Liver (tissue), 9 donors: ENCODE measurements around the gene MARK3. TPM values are rescaled to one million over a fixed set of nuclear protein-coding genes. Genes with fewer than 3 reads are reported as not detected.

Source experiments
- DNase-seq: peaks from one replicate; pipeline ENCODE4 v3.0.0-alpha.2; 2017; ENCODE audit warnings: low spot score
- H3K27ac ChIP-seq, 2 donors: one replicate each; pipeline ENCODE4 v1.7.0; 2013; ENCODE audit warnings: inconsistent platforms in 2 of 2, low read length in 2 of 2, control low read depth in 1 of 2, low read depth in 1 of 2, mild to moderate bottlenecking in 1 of 2
- H3K27me3 ChIP-seq, 4 donors: one replicate each; pipeline versions ENCODE4 v1.6.1 to v1.7.0; 2013; ENCODE audit warnings: low read length in 3 of 4, inconsistent platforms in 1 of 4, mild to moderate bottlenecking in 1 of 4, moderate library complexity in 1 of 4; ENCODE audit not compliant: control insufficient read depth in 4 of 4, insufficient read depth in 4 of 4
- H3K36me3 ChIP-seq, 4 donors: one replicate each; pipeline versions ENCODE4 v1.6.1 to v1.7.0; 2013; ENCODE audit warnings: low read length in 3 of 4, mild to moderate bottlenecking in 3 of 4, low read depth in 1 of 4, moderate library complexity in 1 of 4; ENCODE audit not compliant: control insufficient read depth in 4 of 4, insufficient read depth in 3 of 4
- H3K4me1 ChIP-seq, 4 donors: one replicate each; pipeline versions ENCODE4 v1.6.1 to v1.7.0; 2013; ENCODE audit warnings: low read length in 3 of 4, mild to moderate bottlenecking in 3 of 4, moderate library complexity in 1 of 4; ENCODE audit not compliant: control insufficient read depth in 4 of 4, insufficient read depth in 4 of 4
- H3K4me3 ChIP-seq, 3 donors: one replicate each; pipeline versions ENCODE4 v1.6.1 to v1.7.0; 2013; ENCODE audit warnings: low read length in 3 of 3, control low read depth in 1 of 3, low read depth in 1 of 3, mild to moderate bottlenecking in 1 of 3
- H3K9ac ChIP-seq, 2 donors: one replicate each; pipeline ENCODE4 v1.7.0; 2013; ENCODE audit warnings: low read length in 2 of 2, mild to moderate bottlenecking in 2 of 2, moderate library complexity in 2 of 2, control low read depth in 1 of 2, low read depth in 1 of 2
- H3K9me3 ChIP-seq, 4 donors: one replicate each; pipeline versions ENCODE4 v1.6.1 to v1.7.0; 2013; ENCODE audit warnings: low read length in 3 of 4; ENCODE audit not compliant: control insufficient read depth in 4 of 4
- EGR1 ChIP-seq, 2 donors: IDR thresholded peaks; 2 replicates each; pipeline ENCODE4 v1.6.1; 2016 to 2018; ENCODE audit warnings: antibody characterized with exemption in 2 of 2, low read depth in 2 of 2
- FOXA2 ChIP-seq: IDR thresholded peaks from 2 replicates; pipeline ENCODE4 v1.6.1; 2016; ENCODE audit warnings: antibody characterized with exemption
- GABPA ChIP-seq, 2 donors: IDR thresholded peaks in 1 of 2; conservative IDR thresholded peaks in 1 of 2; 2 replicates each; pipeline ENCODE4 v1.6.1; 2016; ENCODE audit warnings: antibody characterized with exemption in 2 of 2, mild to moderate bottlenecking in 1 of 2, moderate library complexity in 1 of 2
- HNF4A ChIP-seq, 2 donors: conservative IDR thresholded peaks; 2 replicates each; pipeline ENCODE4 v1.6.1; 2016; ENCODE audit warnings: antibody characterized with exemption in 2 of 2, mild to moderate bottlenecking in 2 of 2
- HNF4G ChIP-seq: IDR thresholded peaks from 2 replicates; pipeline ENCODE4 v1.6.1; 2016; ENCODE audit warnings: antibody characterized with exemption
- JUND ChIP-seq, 2 donors: IDR thresholded peaks; 2 replicates each; pipeline ENCODE4 v1.6.1; 2016; ENCODE audit warnings: antibody characterized with exemption in 2 of 2
- NR2F2 ChIP-seq: IDR thresholded peaks from 2 replicates; pipeline ENCODE4 v1.6.1; 2016; ENCODE audit warnings: antibody characterized with exemption
- RAD21 ChIP-seq, 2 donors: IDR thresholded peaks; 2 replicates each; pipeline ENCODE4 v1.6.1; 2016; ENCODE audit warnings: antibody characterized with exemption in 2 of 2, mild to moderate bottlenecking in 2 of 2
- RXRA ChIP-seq, 2 donors: IDR thresholded peaks; 2 replicates each; pipeline ENCODE4 v1.6.1; 2017 to 2018; ENCODE audit warnings: antibody characterized with exemption in 2 of 2, mild to moderate bottlenecking in 1 of 2
- SP1 ChIP-seq: IDR thresholded peaks from 2 replicates; pipeline ENCODE4 v1.6.1; 2018; ENCODE audit warnings: antibody characterized with exemption, mild to moderate bottlenecking
- WGBS: extraction: QIAGEN DNeasy Blood & Tissue Kit; methylation state at CpG from one replicate; pipeline ENCODE4 v1.1.7; 2013; 5-methylcytosine and 5-hydroxymethylcytosine counted together
- polyA plus RNA-seq, 2 donors: library from polyadenylated mRNA; stranded (reverse) in 1 of 2; unstranded in 1 of 2; fragments of 200-250 nt in 1 of 2; fragments of >200 nt in 1 of 2; fragmentation: Nextera tagmentation in 1 of 2; extraction: Ambion mirVana in 1 of 2; gene quantifications; one replicate each; pipeline versions ENCODE4 v1.2.1 to v1.2.3, GENCODE V29; 2013 to 2015
- total RNA-seq, 2 donors: library from RNA; depleted of rRNA; stranded (reverse); fragments of >200 nt; gene quantifications; one replicate each; pipeline ENCODE4 v1.2.3, GENCODE V29; 2014
- TF ChIP-seq, protein P1 (sequence below): IDR thresholded peaks from 2 replicates; pipeline ENCODE4 v1.6.1; 2016; ENCODE audit warnings: antibody characterized with exemption, mild to moderate bottlenecking
- TF ChIP-seq, protein P2 (sequence below): IDR thresholded peaks from 2 replicates; pipeline ENCODE4 v1.6.1; 2016; ENCODE audit warnings: antibody characterized with exemption
- TF ChIP-seq, protein P3 (sequence below): fragments of 150-350 bp; IDR thresholded peaks from 2 replicates; pipeline ENCODE4 v1.5.1; 2017; ENCODE audit warnings: improper control_type of control experiment, low read depth, low read length; ENCODE audit not compliant: missing input control
- TF ChIP-seq, protein P4 (sequence below): IDR thresholded peaks from 2 replicates; pipeline ENCODE4 v1.6.1; 2016; ENCODE audit warnings: antibody characterized with exemption
- donor health status: healthy.
- donor health status: healthy.
- donor health status: healthy.
- donor health status: healthy.
- donor health status: healthy.

The MARK3 gene
- total and polyA plus RNA-seq, 4 donors = 14.1 to 86.0 (median 33.0) TPM

DNA sequence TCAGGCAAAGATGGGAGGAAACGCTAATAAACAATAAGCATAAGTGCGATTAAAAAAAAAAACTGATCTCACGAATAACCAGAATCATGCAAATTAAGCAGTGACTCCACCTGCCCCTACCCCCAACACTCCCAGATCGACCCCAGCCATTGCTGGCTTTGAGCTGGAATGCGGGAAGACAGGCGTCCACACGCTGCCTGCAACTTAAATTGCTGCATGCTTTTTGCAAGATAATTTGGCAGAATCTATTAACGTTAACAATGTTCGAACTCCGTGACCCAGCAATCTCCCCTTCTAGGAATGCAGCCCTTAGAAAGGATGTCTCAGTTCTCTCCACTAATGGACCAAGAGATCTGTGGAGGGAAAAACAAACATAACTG, 138.3 kb downstream of the MARK3 start:
- 72% methylated on average over 10 of the region's 10 CpGs for WGBS
- no peak overlapping the region for H3K4me3 ChIP-seq
- no peaks in the 10 kb centered on the region for H3K36me3 ChIP-seq
- no peaks in the 10 kb centered on the region for H3K9me3 ChIP-seq
- peaks cover 28 to 75% (median 35%) of the 10 kb centered on the region in 4 donors for H3K4me1 ChIP-seq
- DNase-seq = no peak
- TF ChIP-seq HNF4G = no peak
- no peak for TF ChIP-seq SP1
- no peak for TF ChIP-seq NR2F2
- TF ChIP-seq RXRA (IDR thresholded peaks at IDR 0.05) = no peak
- TF ChIP-seq, protein P1, sequence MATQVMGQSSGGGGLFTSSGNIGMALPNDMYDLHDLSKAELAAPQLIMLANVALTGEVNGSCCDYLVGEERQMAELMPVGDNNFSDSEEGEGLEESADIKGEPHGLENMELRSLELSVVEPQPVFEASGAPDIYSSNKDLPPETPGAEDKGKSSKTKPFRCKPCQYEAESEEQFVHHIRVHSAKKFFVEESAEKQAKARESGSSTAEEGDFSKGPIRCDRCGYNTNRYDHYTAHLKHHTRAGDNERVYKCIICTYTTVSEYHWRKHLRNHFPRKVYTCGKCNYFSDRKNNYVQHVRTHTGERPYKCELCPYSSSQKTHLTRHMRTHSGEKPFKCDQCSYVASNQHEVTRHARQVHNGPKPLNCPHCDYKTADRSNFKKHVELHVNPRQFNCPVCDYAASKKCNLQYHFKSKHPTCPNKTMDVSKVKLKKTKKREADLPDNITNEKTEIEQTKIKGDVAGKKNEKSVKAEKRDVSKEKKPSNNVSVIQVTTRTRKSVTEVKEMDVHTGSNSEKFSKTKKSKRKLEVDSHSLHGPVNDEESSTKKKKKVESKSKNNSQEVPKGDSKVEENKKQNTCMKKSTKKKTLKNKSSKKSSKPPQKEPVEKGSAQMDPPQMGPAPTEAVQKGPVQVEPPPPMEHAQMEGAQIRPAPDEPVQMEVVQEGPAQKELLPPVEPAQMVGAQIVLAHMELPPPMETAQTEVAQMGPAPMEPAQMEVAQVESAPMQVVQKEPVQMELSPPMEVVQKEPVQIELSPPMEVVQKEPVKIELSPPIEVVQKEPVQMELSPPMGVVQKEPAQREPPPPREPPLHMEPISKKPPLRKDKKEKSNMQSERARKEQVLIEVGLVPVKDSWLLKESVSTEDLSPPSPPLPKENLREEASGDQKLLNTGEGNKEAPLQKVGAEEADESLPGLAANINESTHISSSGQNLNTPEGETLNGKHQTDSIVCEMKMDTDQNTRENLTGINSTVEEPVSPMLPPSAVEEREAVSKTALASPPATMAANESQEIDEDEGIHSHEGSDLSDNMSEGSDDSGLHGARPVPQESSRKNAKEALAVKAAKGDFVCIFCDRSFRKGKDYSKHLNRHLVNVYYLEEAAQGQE = no peak
- TF ChIP-seq, protein P2, sequence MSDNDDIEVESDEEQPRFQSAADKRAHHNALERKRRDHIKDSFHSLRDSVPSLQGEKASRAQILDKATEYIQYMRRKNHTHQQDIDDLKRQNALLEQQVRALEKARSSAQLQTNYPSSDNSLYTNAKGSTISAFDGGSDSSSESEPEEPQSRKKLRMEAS = no peak
- TF ChIP-seq FOXA2 = no peak
- TF ChIP-seq RAD21 (IDR thresholded peaks at IDR 0.05) = no peak
- TF ChIP-seq, protein P3, sequence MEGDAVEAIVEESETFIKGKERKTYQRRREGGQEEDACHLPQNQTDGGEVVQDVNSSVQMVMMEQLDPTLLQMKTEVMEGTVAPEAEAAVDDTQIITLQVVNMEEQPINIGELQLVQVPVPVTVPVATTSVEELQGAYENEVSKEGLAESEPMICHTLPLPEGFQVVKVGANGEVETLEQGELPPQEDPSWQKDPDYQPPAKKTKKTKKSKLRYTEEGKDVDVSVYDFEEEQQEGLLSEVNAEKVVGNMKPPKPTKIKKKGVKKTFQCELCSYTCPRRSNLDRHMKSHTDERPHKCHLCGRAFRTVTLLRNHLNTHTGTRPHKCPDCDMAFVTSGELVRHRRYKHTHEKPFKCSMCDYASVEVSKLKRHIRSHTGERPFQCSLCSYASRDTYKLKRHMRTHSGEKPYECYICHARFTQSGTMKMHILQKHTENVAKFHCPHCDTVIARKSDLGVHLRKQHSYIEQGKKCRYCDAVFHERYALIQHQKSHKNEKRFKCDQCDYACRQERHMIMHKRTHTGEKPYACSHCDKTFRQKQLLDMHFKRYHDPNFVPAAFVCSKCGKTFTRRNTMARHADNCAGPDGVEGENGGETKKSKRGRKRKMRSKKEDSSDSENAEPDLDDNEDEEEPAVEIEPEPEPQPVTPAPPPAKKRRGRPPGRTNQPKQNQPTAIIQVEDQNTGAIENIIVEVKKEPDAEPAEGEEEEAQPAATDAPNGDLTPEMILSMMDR = no peak
- TF ChIP-seq, protein P4, sequence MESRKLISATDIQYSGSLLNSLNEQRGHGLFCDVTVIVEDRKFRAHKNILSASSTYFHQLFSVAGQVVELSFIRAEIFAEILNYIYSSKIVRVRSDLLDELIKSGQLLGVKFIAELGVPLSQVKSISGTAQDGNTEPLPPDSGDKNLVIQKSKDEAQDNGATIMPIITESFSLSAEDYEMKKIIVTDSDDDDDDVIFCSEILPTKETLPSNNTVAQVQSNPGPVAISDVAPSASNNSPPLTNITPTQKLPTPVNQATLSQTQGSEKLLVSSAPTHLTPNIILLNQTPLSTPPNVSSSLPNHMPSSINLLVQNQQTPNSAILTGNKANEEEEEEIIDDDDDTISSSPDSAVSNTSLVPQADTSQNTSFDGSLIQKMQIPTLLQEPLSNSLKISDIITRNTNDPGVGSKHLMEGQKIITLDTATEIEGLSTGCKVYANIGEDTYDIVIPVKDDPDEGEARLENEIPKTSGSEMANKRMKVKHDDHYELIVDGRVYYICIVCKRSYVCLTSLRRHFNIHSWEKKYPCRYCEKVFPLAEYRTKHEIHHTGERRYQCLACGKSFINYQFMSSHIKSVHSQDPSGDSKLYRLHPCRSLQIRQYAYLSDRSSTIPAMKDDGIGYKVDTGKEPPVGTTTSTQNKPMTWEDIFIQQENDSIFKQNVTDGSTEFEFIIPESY = no peak
- no peak for TF ChIP-seq JUND (IDR thresholded peaks at IDR 0.05)
- no peak for TF ChIP-seq EGR1 (IDR thresholded peaks at IDR 0.05; ENCODE audit: low read depth in 2 of 2)
- TF ChIP-seq GABPA (IDR thresholded peaks at IDR 0.05 in 1 of 2, conservative IDR thresholded peaks at IDR 0.05 in 1 of 2) = no peak
- no peak for TF ChIP-seq HNF4A (conservative IDR thresholded peaks at IDR 0.05)
- H3K27ac ChIP-seq = no peak overlapping the region
- H3K27me3 ChIP-seq = no peaks in the 10 kb centered on the region
- no peak overlapping the region for H3K9ac ChIP-seq
